Ishikawa (cell line): Measurements from ENCODE around the gene AQP12B.

ENCODE experiments used
- EP300 ChIP-seq: IDR thresholded peaks from 2 replicates; pipeline ENCODE4 v1.6.1; 2012; ENCODE audit warnings: borderline replicate concordance
- MAX ChIP-seq: IDR thresholded peaks from 2 replicates; pipeline ENCODE4 v1.6.1; 2012
- NFIC ChIP-seq: IDR thresholded peaks from 2 replicates; pipeline ENCODE4 v1.6.1; 2012
- REST ChIP-seq: IDR thresholded peaks from 2 replicates; pipeline ENCODE4 v1.6.1; 2012; ENCODE audit warnings: low read depth, mild to moderate bottlenecking
- TAF1 ChIP-seq: IDR thresholded peaks from 2 replicates; pipeline ENCODE4 v1.6.1; 2012; ENCODE audit warnings: low read depth, mild to moderate bottlenecking
- YY1 ChIP-seq: IDR thresholded peaks from 2 replicates; pipeline ENCODE4 v1.6.1; 2012; ENCODE audit warnings: low read depth

GRCh38 chr2:240721596-240722180, 39.0 kb upstream of the AQP12B start:
- no peak for TF ChIP-seq TAF1
- no peak for TF ChIP-seq REST
- TF ChIP-seq EP300 = no peak
- TF ChIP-seq MAX = no peak
- TF ChIP-seq NFIC = no peak
- TF ChIP-seq YY1 = no peak
